GM19351 (cell line): Measurements from ENCODE around the gene GPR25.
A peak's percentile ranks its signal among the peaks of the same experiment; 100 is the strongest.

Source experiments
- ATAC-seq: cut with Tn5 transposase; IDR thresholded peaks from one replicate; pipeline ENCODE4 v1.9.1; 2021; ENCODE audit warnings: mild to moderate bottlenecking, moderate library complexity; ENCODE audit not compliant: unreplicated experiment

Gene GPR25

GRCh38 chr1:200894712-200895442, 22.1 kb downstream of the GPR25 start, which contains the start of gene INAVA:
INAVA (plus strand) TSS chr1:200894900; CDS start chr1:200898401, 3,501 bp downstream.
- no peak for ATAC-seq

GRCh38 chr1:200895443-200895789, 22.6 kb downstream of the GPR25 start:
- no peak for ATAC-seq

GRCh38 chr1:200895801-200896530, 23.2 kb downstream of the GPR25 start:
- no peak for ATAC-seq

GRCh38 chr1:200896531-200897196, 23.9 kb downstream of the GPR25 start:
- ATAC-seq = no peak

- no peak for ATAC-seq
Observed at GRCh38 chr1:200897259-200897658, 24.5 kb downstream of the GPR25 start.

- ATAC-seq = no peak
Observed at GRCh38 chr1:200899015-200899386, 26.2 kb downstream of the GPR25 start.

- no peak for ATAC-seq
Observed at GRCh38 chr1:200899451-200899915, 26.7 kb downstream of the GPR25 start.

GRCh38 chr1:200899954-200900867, 27.4 kb downstream of the GPR25 start:
- no peak for ATAC-seq

- ATAC-seq = no peak
Observed at GRCh38 chr1:200900877-200901276, 28.1 kb downstream of the GPR25 start.

GRCh38 chr1:200901350-200901749, 28.6 kb downstream of the GPR25 start:
- no peak for ATAC-seq

- no peak for ATAC-seq
Observed at GRCh38 chr1:200901796-200902444, 29.1 kb downstream of the GPR25 start.

GRCh38 chr1:200903793-200904192, 31.0 kb downstream of the GPR25 start:
- no peak for ATAC-seq

GRCh38 chr1:200904772-200905171, 32.0 kb downstream of the GPR25 start:
- no peak for ATAC-seq

- peak; percentile 52 for ATAC-seq
Observed at GRCh38 chr1:200905411-200906052, 32.8 kb downstream of the GPR25 start.

- ATAC-seq = no peak
Observed at GRCh38 chr1:200906491-200906890, 33.7 kb downstream of the GPR25 start.

GRCh38 chr1:200907611-200908097, 34.9 kb downstream of the GPR25 start:
- ATAC-seq = peak; percentile 79

- ATAC-seq = no peak
Observed at GRCh38 chr1:200908191-200908868, 35.5 kb downstream of the GPR25 start.

GRCh38 chr1:200909071-200909470, 36.3 kb downstream of the GPR25 start:
- no peak for ATAC-seq

- ATAC-seq = no peak
Observed at GRCh38 chr1:200909757-200910239, 37.0 kb downstream of the GPR25 start.
